Effector memory CD8-positive, alpha-beta T cell (primary cell): ENCODE measurements around the gene GPA33.

Experiments used
- ATAC-seq: fragments of 150-1000 bp; cut with Tn5 transposase; replicated peaks from 2 replicates; pipeline ENCODE4 v1.10.0; 2021; ENCODE audit warnings: mild to moderate bottlenecking, moderate library complexity
- DNase-seq, 3 experiments: peaks; one replicate each; pipeline ENCODE4 v3.0.0; 2021
- H3K27ac Mint-ChIP-seq, 2 donors: one replicate each; pipeline ENCODE4 v1.8.0; 2022; ENCODE audit warnings: mild to moderate bottlenecking in 2 of 2, mixed read lengths in 2 of 2, moderate library complexity in 2 of 2
- H3K27me3 Mint-ChIP-seq, 2 donors: one replicate each; pipeline ENCODE4 v1.8.0; 2022; ENCODE audit warnings: mixed read lengths in 2 of 2
- H3K36me3 Mint-ChIP-seq: one replicate; pipeline ENCODE4 v1.8.0; 2022; ENCODE audit warnings: mild to moderate bottlenecking, moderate library complexity, mixed read lengths; ENCODE audit not compliant: insufficient read depth
- H3K4me1 Mint-ChIP-seq, 2 donors: one replicate each; pipeline ENCODE4 v1.8.0; 2022; ENCODE audit warnings: low read depth in 2 of 2, mixed read lengths in 2 of 2
- H3K4me3 Mint-ChIP-seq, 2 donors: one replicate each; pipeline ENCODE4 v1.8.0; 2022; ENCODE audit warnings: mild to moderate bottlenecking in 2 of 2, mixed read lengths in 2 of 2, moderate library complexity in 2 of 2
- H3K9me3 Mint-ChIP-seq, 2 donors: one replicate each; pipeline ENCODE4 v1.8.0; 2022; ENCODE audit warnings: mixed read lengths in 2 of 2
- total RNA-seq, 9 experiments: gene quantifications; one replicate each; lab custom pipeline; 2026; lab: John Stamatoyannopoulos, UW

The GPA33 gene
- 0 to 9.4 (median 0.32) reads per million in 9 experiments for total RNA-seq

- DNase-seq (peak; percentile 12 to 22 (median 16)), ATAC-seq (peak; percentile 92)
- no peaks in the 10 kb centered on the region for H3K9me3 Mint-ChIP-seq
- no peaks in the 10 kb centered on the region for H3K27me3 Mint-ChIP-seq
- peaks cover 18 to 19% of the 10 kb centered on the region in 2 donors for H3K4me1 Mint-ChIP-seq
- peak within 1 kb of the TSS; percentile 70 to 80 for H3K4me3 Mint-ChIP-seq
- peak within 1 kb of the TSS; percentile 96 to 99 for H3K27ac Mint-ChIP-seq
- peaks cover 6% of the 10 kb centered on the region for H3K36me3 Mint-ChIP-seq
Measured at GRCh38 chr1:167090314-167090942, at the start of gene GPA33. Gene GPA33, minus strand, starts transcription at chr1:167090377. Its CDS starts 90 bp downstream, at chr1:167090287.

GRCh38 chr1:167138703-167139102 lies 48.5 kb upstream of the GPA33 start:
- Mint-ChIP-seq H3K4me1 (no peaks in the 10 kb centered on the region), H3K4me3 (no peak overlapping the region), H3K9me3 (no peaks in the 10 kb centered on the region), H3K27me3 (peaks cover 19 to 39% of the 10 kb centered on the region in 2 donors), H3K27ac (no peak overlapping the region), H3K36me3 (no peaks in the 10 kb centered on the region)
- ATAC-seq (no peak), DNase-seq (no peak)

- ATAC-seq (no peak), DNase-seq (no peak)
- Mint-ChIP-seq H3K36me3 (no peaks in the 10 kb centered on the region), H3K27ac (no peak overlapping the region), H3K4me1 (no peaks in the 10 kb centered on the region), H3K27me3 (peaks cover 14 to 41% of the 10 kb centered on the region in 2 donors), H3K4me3 (no peak overlapping the region), H3K9me3 (no peaks in the 10 kb centered on the region)
Measured at GRCh38 chr1:167137793-167138510, 47.8 kb upstream of the GPA33 start.

- Mint-ChIP-seq H3K9me3 (no peaks in the 10 kb centered on the region), H3K27me3 (peaks cover 19 to 47% of the 10 kb centered on the region in 2 donors), H3K4me1 (no peaks in the 10 kb centered on the region), H3K36me3 (peaks cover under 1% of the 10 kb centered on the region), H3K4me3 (no peak overlapping the region), H3K27ac (no peak overlapping the region)
- no peak for ATAC-seq
- no peak for DNase-seq
Measured at GRCh38 chr1:167137332-167137781, 47.2 kb upstream of the GPA33 start.

- H3K36me3 Mint-ChIP-seq, result peaks cover 3% of the 10 kb centered on the region
- H3K9me3 Mint-ChIP-seq, result no peaks in the 10 kb centered on the region
- H3K4me3 Mint-ChIP-seq, result no peak overlapping the region
- H3K4me1 Mint-ChIP-seq, result no peaks in the 10 kb centered on the region
- no peak overlapping the region for H3K27ac Mint-ChIP-seq
- H3K27me3 Mint-ChIP-seq, result peaks cover 24 to 53% of the 10 kb centered on the region in 2 donors
- DNase-seq (no peak), ATAC-seq (no peak)
Measured at GRCh38 chr1:167136806-167137205, 46.6 kb upstream of the GPA33 start.

GRCh38 chr1:167136191-167136614 lies 46.0 kb upstream of the GPA33 start:
- H3K36me3 Mint-ChIP-seq, result peaks cover 3% of the 10 kb centered on the region
- no peaks in the 10 kb centered on the region for H3K9me3 Mint-ChIP-seq
- H3K4me3 Mint-ChIP-seq, result no peak overlapping the region
- no peak for DNase-seq
- no peak for ATAC-seq
- no peak overlapping the region for H3K27ac Mint-ChIP-seq
- peaks cover 29 to 59% of the 10 kb centered on the region in 2 donors for H3K27me3 Mint-ChIP-seq
- H3K4me1 Mint-ChIP-seq, result no peaks in the 10 kb centered on the region

GRCh38 chr1:167135281-167135840 lies 45.2 kb upstream of the GPA33 start:
- Mint-ChIP-seq H3K27ac (no peak overlapping the region), H3K27me3 (peaks cover 28 to 60% of the 10 kb centered on the region in 2 donors), H3K9me3 (no peaks in the 10 kb centered on the region), H3K4me1 (no peaks in the 10 kb centered on the region), H3K36me3 (peaks cover 3% of the 10 kb centered on the region), H3K4me3 (no peak overlapping the region)
- DNase-seq, result no peak
- ATAC-seq, result no peak

GRCh38 chr1:167132301-167133010 lies 42.3 kb upstream of the GPA33 start:
- DNase-seq (no peak), ATAC-seq (no peak)
- H3K4me3 Mint-ChIP-seq, result no peak overlapping the region
- H3K4me1 Mint-ChIP-seq, result no peaks in the 10 kb centered on the region
- peaks cover 3% of the 10 kb centered on the region for H3K36me3 Mint-ChIP-seq
- no peak overlapping the region for H3K27ac Mint-ChIP-seq
- H3K9me3 Mint-ChIP-seq, result no peaks in the 10 kb centered on the region
- peaks cover 48 to 76% of the 10 kb centered on the region in 2 donors for H3K27me3 Mint-ChIP-seq

GRCh38 chr1:167130829-167131510 lies 40.8 kb upstream of the GPA33 start:
- Mint-ChIP-seq H3K4me1 (no peaks in the 10 kb centered on the region), H3K36me3 (peaks cover 3% of the 10 kb centered on the region), H3K4me3 (no peak overlapping the region), H3K27ac (no peak overlapping the region), H3K27me3 (peaks cover 60 to 79% of the 10 kb centered on the region in 2 donors), H3K9me3 (no peaks in the 10 kb centered on the region)
- DNase-seq (no peak), ATAC-seq (no peak)

- DNase-seq (no peak), ATAC-seq (no peak)
- Mint-ChIP-seq H3K27ac (no peak overlapping the region), H3K27me3 (peaks cover 57 to 71% of the 10 kb centered on the region in 2 donors), H3K9me3 (no peaks in the 10 kb centered on the region), H3K4me1 (no peaks in the 10 kb centered on the region), H3K36me3 (peaks cover 3% of the 10 kb centered on the region), H3K4me3 (no peak overlapping the region)
Measured at GRCh38 chr1:167128261-167129227, 38.4 kb upstream of the GPA33 start.

- H3K27ac Mint-ChIP-seq, result no peak overlapping the region
- ATAC-seq, result no peak
- H3K9me3 Mint-ChIP-seq, result no peaks in the 10 kb centered on the region
- no peak for DNase-seq
- H3K4me1 Mint-ChIP-seq, result no peaks in the 10 kb centered on the region
- H3K27me3 Mint-ChIP-seq, result peaks cover 55 to 66% of the 10 kb centered on the region in 2 donors
- peaks cover 3% of the 10 kb centered on the region for H3K36me3 Mint-ChIP-seq
- H3K4me3 Mint-ChIP-seq, result no peak overlapping the region
Measured at GRCh38 chr1:167127661-167128060, 37.5 kb upstream of the GPA33 start.

- no peaks in the 10 kb centered on the region for H3K4me1 Mint-ChIP-seq
- no peak overlapping the region for H3K27ac Mint-ChIP-seq
- H3K9me3 Mint-ChIP-seq, result no peaks in the 10 kb centered on the region
- ATAC-seq (no peak), DNase-seq (no peak)
- peaks cover 51 to 62% of the 10 kb centered on the region in 2 donors for H3K27me3 Mint-ChIP-seq
- peaks cover under 1% of the 10 kb centered on the region for H3K36me3 Mint-ChIP-seq
- no peak overlapping the region for H3K4me3 Mint-ChIP-seq
Measured at GRCh38 chr1:167127236-167127635, 37.1 kb upstream of the GPA33 start.
